ENCODE data around the gene SDC3. TPM values are rescaled to one million over a fixed set of nuclear protein-coding genes. Genes with fewer than 3 reads are reported as not detected.

The SDC3 gene, protein sequence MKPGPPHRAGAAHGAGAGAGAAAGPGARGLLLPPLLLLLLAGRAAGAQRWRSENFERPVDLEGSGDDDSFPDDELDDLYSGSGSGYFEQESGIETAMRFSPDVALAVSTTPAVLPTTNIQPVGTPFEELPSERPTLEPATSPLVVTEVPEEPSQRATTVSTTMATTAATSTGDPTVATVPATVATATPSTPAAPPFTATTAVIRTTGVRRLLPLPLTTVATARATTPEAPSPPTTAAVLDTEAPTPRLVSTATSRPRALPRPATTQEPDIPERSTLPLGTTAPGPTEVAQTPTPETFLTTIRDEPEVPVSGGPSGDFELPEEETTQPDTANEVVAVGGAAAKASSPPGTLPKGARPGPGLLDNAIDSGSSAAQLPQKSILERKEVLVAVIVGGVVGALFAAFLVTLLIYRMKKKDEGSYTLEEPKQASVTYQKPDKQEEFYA
- 52.0 and 72.0 TPM in 2 replicates for total RNA-seq

DNA sequence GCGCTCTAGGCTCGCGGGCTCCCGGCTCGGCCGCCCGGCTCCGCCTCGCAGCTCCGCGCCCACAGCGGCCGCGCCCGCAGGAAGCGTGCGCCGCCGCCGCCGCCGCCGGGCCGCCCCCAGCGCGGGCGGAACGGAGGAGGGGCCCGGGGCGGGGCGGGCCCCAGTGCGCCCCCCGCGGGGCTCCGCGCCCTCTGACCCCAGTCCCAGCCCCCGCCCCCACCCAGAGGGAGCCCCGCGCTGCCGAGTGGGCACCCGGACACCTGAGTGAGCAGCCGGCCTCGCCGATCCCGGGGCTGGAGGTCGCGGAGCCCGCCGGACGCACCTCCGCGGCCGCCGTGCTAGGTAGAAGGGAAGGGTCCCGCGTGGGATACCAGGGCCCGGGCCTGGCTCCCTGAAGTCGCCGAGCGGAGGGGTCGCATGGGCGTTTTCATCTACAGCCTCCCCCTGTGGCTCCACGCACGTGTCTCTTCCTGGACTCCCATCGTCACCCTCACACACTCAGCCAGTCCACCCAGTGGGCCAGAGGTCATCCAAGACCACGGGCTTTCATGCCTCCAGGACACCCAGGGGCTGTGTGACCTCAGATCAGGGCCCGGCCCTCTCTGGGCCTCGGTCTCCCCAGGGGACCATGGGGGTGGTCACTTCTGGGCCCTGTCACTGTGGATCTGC lies at the start of gene SDC3:
Gene SDC3, minus strand, starts transcription at position 63 of the 669 bp plus-strand sequence. CDS start 172 bp downstream, outside the sequence.

Other genes starting within 250 kb of the SDC3 start
- not detected in 2 replicates for gene MATN1, start 185.2 kb downstream of the SDC3 start, total RNA-seq
- 0.25 and 0.33 TPM in 2 replicates for gene LAPTM5, start 151.0 kb downstream of the SDC3 start, total RNA-seq
- 67.8 and 79.1 TPM in 2 replicates for gene PUM1, start 157.0 kb upstream of the SDC3 start, total RNA-seq